Liver (tissue), 9 donors: Measurements from ENCODE around the gene ARHGAP32. TPM values are rescaled to one million over a fixed set of nuclear protein-coding genes. Genes with fewer than 3 reads are reported as not detected.

ENCODE experiments used
- DNase-seq: peaks from one replicate; pipeline ENCODE4 v3.0.0-alpha.2; 2017; ENCODE audit warnings: low spot score
- H3K27ac ChIP-seq, 2 donors: one replicate each; pipeline ENCODE4 v1.7.0; 2013; ENCODE audit warnings: inconsistent platforms in 2 of 2, low read length in 2 of 2, control low read depth in 1 of 2, low read depth in 1 of 2, mild to moderate bottlenecking in 1 of 2
- H3K27me3 ChIP-seq, 4 donors: one replicate each; pipeline versions ENCODE4 v1.6.1 to v1.7.0; 2013; ENCODE audit warnings: low read length in 3 of 4, inconsistent platforms in 1 of 4, mild to moderate bottlenecking in 1 of 4, moderate library complexity in 1 of 4; ENCODE audit not compliant: control insufficient read depth in 4 of 4, insufficient read depth in 4 of 4
- H3K36me3 ChIP-seq, 4 donors: one replicate each; pipeline versions ENCODE4 v1.6.1 to v1.7.0; 2013; ENCODE audit warnings: low read length in 3 of 4, mild to moderate bottlenecking in 3 of 4, low read depth in 1 of 4, moderate library complexity in 1 of 4; ENCODE audit not compliant: control insufficient read depth in 4 of 4, insufficient read depth in 3 of 4
- H3K4me1 ChIP-seq, 4 donors: one replicate each; pipeline versions ENCODE4 v1.6.1 to v1.7.0; 2013; ENCODE audit warnings: low read length in 3 of 4, mild to moderate bottlenecking in 3 of 4, moderate library complexity in 1 of 4; ENCODE audit not compliant: control insufficient read depth in 4 of 4, insufficient read depth in 4 of 4
- H3K4me3 ChIP-seq, 3 donors: one replicate each; pipeline versions ENCODE4 v1.6.1 to v1.7.0; 2013; ENCODE audit warnings: low read length in 3 of 3, control low read depth in 1 of 3, low read depth in 1 of 3, mild to moderate bottlenecking in 1 of 3
- H3K9ac ChIP-seq, 2 donors: one replicate each; pipeline ENCODE4 v1.7.0; 2013; ENCODE audit warnings: low read length in 2 of 2, mild to moderate bottlenecking in 2 of 2, moderate library complexity in 2 of 2, control low read depth in 1 of 2, low read depth in 1 of 2
- H3K9me3 ChIP-seq, 4 donors: one replicate each; pipeline versions ENCODE4 v1.6.1 to v1.7.0; 2013; ENCODE audit warnings: low read length in 3 of 4; ENCODE audit not compliant: control insufficient read depth in 4 of 4
- ATF3 ChIP-seq: IDR thresholded peaks from 2 replicates; pipeline ENCODE4 v1.6.1; 2016; ENCODE audit warnings: antibody characterized with exemption
- CTCF ChIP-seq: fragments of 150-350 bp; IDR thresholded peaks from 2 replicates; pipeline ENCODE4 v1.5.1; 2017; ENCODE audit warnings: improper control_type of control experiment, low read depth, low read length; ENCODE audit not compliant: missing input control
- EGR1 ChIP-seq, 2 donors: IDR thresholded peaks; 2 replicates each; pipeline ENCODE4 v1.6.1; 2016 to 2018; ENCODE audit warnings: antibody characterized with exemption in 2 of 2, low read depth in 2 of 2
- FOXA1 ChIP-seq: IDR thresholded peaks from 2 replicates; pipeline ENCODE4 v1.6.1; 2016; ENCODE audit warnings: antibody characterized with exemption
- FOXA2 ChIP-seq: IDR thresholded peaks from 2 replicates; pipeline ENCODE4 v1.6.1; 2016; ENCODE audit warnings: antibody characterized with exemption
- GABPA ChIP-seq, 2 donors: IDR thresholded peaks in 1 of 2; conservative IDR thresholded peaks in 1 of 2; 2 replicates each; pipeline ENCODE4 v1.6.1; 2016; ENCODE audit warnings: antibody characterized with exemption in 2 of 2, mild to moderate bottlenecking in 1 of 2, moderate library complexity in 1 of 2
- HNF4A ChIP-seq, 2 donors: conservative IDR thresholded peaks; 2 replicates each; pipeline ENCODE4 v1.6.1; 2016; ENCODE audit warnings: antibody characterized with exemption in 2 of 2, mild to moderate bottlenecking in 2 of 2
- HNF4G ChIP-seq: IDR thresholded peaks from 2 replicates; pipeline ENCODE4 v1.6.1; 2016; ENCODE audit warnings: antibody characterized with exemption
- JUND ChIP-seq, 2 donors: IDR thresholded peaks; 2 replicates each; pipeline ENCODE4 v1.6.1; 2016; ENCODE audit warnings: antibody characterized with exemption in 2 of 2
- MAX ChIP-seq: IDR thresholded peaks from 2 replicates; pipeline ENCODE4 v1.6.1; 2016; ENCODE audit warnings: antibody characterized with exemption
- NR2F2 ChIP-seq: IDR thresholded peaks from 2 replicates; pipeline ENCODE4 v1.6.1; 2016; ENCODE audit warnings: antibody characterized with exemption
- RAD21 ChIP-seq, 2 donors: IDR thresholded peaks; 2 replicates each; pipeline ENCODE4 v1.6.1; 2016; ENCODE audit warnings: antibody characterized with exemption in 2 of 2, mild to moderate bottlenecking in 2 of 2
- REST ChIP-seq: IDR thresholded peaks from 2 replicates; pipeline ENCODE4 v1.6.1; 2016; ENCODE audit warnings: antibody characterized with exemption, mild to moderate bottlenecking
- RXRA ChIP-seq, 2 donors: IDR thresholded peaks; 2 replicates each; pipeline ENCODE4 v1.6.1; 2017 to 2018; ENCODE audit warnings: antibody characterized with exemption in 2 of 2, mild to moderate bottlenecking in 1 of 2
- SP1 ChIP-seq: IDR thresholded peaks from 2 replicates; pipeline ENCODE4 v1.6.1; 2018; ENCODE audit warnings: antibody characterized with exemption, mild to moderate bottlenecking
- TAF1 ChIP-seq: conservative IDR thresholded peaks from 2 replicates; pipeline ENCODE4 v1.6.1; 2016; ENCODE audit warnings: antibody characterized with exemption, mild to moderate bottlenecking
- YY1 ChIP-seq: IDR thresholded peaks from 2 replicates; pipeline ENCODE4 v1.6.1; 2016; ENCODE audit warnings: antibody characterized with exemption, mild to moderate bottlenecking
- ZBTB33 ChIP-seq: IDR thresholded peaks from 2 replicates; pipeline ENCODE4 v1.6.1; 2016; ENCODE audit warnings: antibody characterized with exemption
- WGBS: extraction: QIAGEN DNeasy Blood & Tissue Kit; methylation state at CpG from one replicate; pipeline ENCODE4 v1.1.7; 2013; 5-methylcytosine and 5-hydroxymethylcytosine counted together
- polyA plus RNA-seq, 2 donors: library from polyadenylated mRNA; stranded (reverse) in 1 of 2; unstranded in 1 of 2; fragments of 200-250 nt in 1 of 2; fragments of >200 nt in 1 of 2; fragmentation: Nextera tagmentation in 1 of 2; extraction: Ambion mirVana in 1 of 2; gene quantifications; one replicate each; pipeline versions ENCODE4 v1.2.1 to v1.2.3, GENCODE V29; 2013 to 2015
- total RNA-seq, 2 donors: library from RNA; depleted of rRNA; stranded (reverse); fragments of >200 nt; gene quantifications; one replicate each; pipeline ENCODE4 v1.2.3, GENCODE V29; 2014
- donor health status: healthy.
- donor health status: healthy.
- donor health status: healthy.
- donor health status: healthy.
- donor health status: healthy.

The ARHGAP32 gene
- total and polyA plus RNA-seq, 4 donors: 1.8 to 13.1 (median 2.6) TPM

GRCh38 chr11:128963744-128964325, 228.3 kb downstream of the ARHGAP32 start:
- no peak for TF ChIP-seq ATF3
- no peak for TF ChIP-seq CTCF
- TF ChIP-seq HNF4G: no peak
- no peak for TF ChIP-seq NR2F2
- no peak for TF ChIP-seq YY1
- no peak for TF ChIP-seq RXRA (IDR thresholded peaks at IDR 0.05)
- TF ChIP-seq TAF1: no peak
- TF ChIP-seq MAX: no peak
- no peak for TF ChIP-seq RAD21 (IDR thresholded peaks at IDR 0.05)
- no peak for TF ChIP-seq SP1
- no peak for TF ChIP-seq GABPA (IDR thresholded peaks at IDR 0.05 in 1 of 2, conservative IDR thresholded peaks at IDR 0.05 in 1 of 2)
- no peak for TF ChIP-seq FOXA1
- no peak for TF ChIP-seq ZBTB33
- no peak for TF ChIP-seq REST
- no peak for TF ChIP-seq EGR1 (IDR thresholded peaks at IDR 0.05; ENCODE audit: low read depth in 2 of 2)
- TF ChIP-seq FOXA2: no peak
- TF ChIP-seq HNF4A (conservative IDR thresholded peaks at IDR 0.05): no peak
- TF ChIP-seq JUND (IDR thresholded peaks at IDR 0.05): no peak
- Histone ChIP-seq H3K4me3 (no peak overlapping the region), H3K27me3 (no peaks in the 10 kb centered on the region), H3K4me1 (no peaks in the 10 kb centered on the region), H3K9me3 (no peaks in the 10 kb centered on the region), H3K9ac (no peak overlapping the region), H3K27ac (no peak overlapping the region), H3K36me3 (peaks cover 0 to 5% (median 2%) of the 10 kb centered on the region in 4 donors)
- DNase-seq: no peak
- WGBS: 94% methylated on average over 3 of the region's 3 CpGs
